Right renal pelvis (tissue), 4 donors: Measurements from ENCODE around the gene AK4. TPM values are rescaled to one million over a fixed set of nuclear protein-coding genes. Genes with fewer than 3 reads are reported as not detected.
"Not testable (repeated sequence)": the region's sequence is repeated elsewhere in the genome, so short reads cannot be mapped to it uniquely, and the experiment has no call there.

Source experiments
- DNase-seq, 4 donors: peaks; one replicate each; pipeline ENCODE4 v3.0.0-alpha.2; 2013; ENCODE audit warnings: low read depth in 4 of 4, low spot score in 3 of 4, missing footprints in 1 of 4
- polyA plus RNA-seq, 4 donors: library from polyadenylated mRNA; unstranded; fragments of 120-200 nt; gene quantifications; one replicate each; pipeline ENCODE4 v1.2.1, GENCODE V29; 2013; ENCODE audit not compliant: insufficient read length in 4 of 4

The AK4 gene
- polyA plus RNA-seq, 4 donors: 48.3 to 83.3 (median 52.4) TPM

- no peak for DNase-seq
These were observed 62.3 kb downstream of the AK4 start for GRCh38 chr1:65210325-65210724.

- DNase-seq: no peak
These were observed 63.3 kb downstream of the AK4 start for GRCh38 chr1:65211331-65211730.

GRCh38 chr1:65213271-65214023 lies 65.4 kb downstream of the AK4 start:
- no peak for DNase-seq

GRCh38 chr1:65214340-65215027 lies 66.5 kb downstream of the AK4 start:
- DNase-seq: no peak

- no peak for DNase-seq
These were observed 69.0 kb downstream of the AK4 start for GRCh38 chr1:65216989-65217388.

GRCh38 chr1:65221638-65222339 lies 73.8 kb downstream of the AK4 start:
- no peak for DNase-seq

- DNase-seq: no peak
These were observed 74.4 kb downstream of the AK4 start for GRCh38 chr1:65222340-65222940.

GRCh38 chr1:65224681-65225091 lies 76.7 kb downstream of the AK4 start:
- no peak for DNase-seq

GRCh38 chr1:65225179-65225578 lies 77.2 kb downstream of the AK4 start:
- DNase-seq: no peak

GRCh38 chr1:65229201-65229600 lies 81.2 kb downstream of the AK4 start:
- no peak for DNase-seq

GRCh38 chr1:65229754-65230339 lies 81.8 kb downstream of the AK4 start:
- DNase-seq: no peak

GRCh38 chr1:65230731-65231481 lies 82.9 kb downstream of the AK4 start:
- no peak for DNase-seq

GRCh38 chr1:65231718-65232330 lies 83.8 kb downstream of the AK4 start:
- DNase-seq: no peak

GRCh38 chr1:65232461-65232990 lies 84.5 kb downstream of the AK4 start:
- DNase-seq: no peak

- no peak for DNase-seq
These were observed 85.8 kb downstream of the AK4 start for GRCh38 chr1:65233782-65234181.

- no peak for DNase-seq
These were observed 88.1 kb downstream of the AK4 start for GRCh38 chr1:65235867-65236805.

- not testable (repeated sequence) for DNase-seq
These were observed 89.1 kb downstream of the AK4 start for GRCh38 chr1:65237088-65237487.

- DNase-seq: no peak
These were observed 89.5 kb downstream of the AK4 start for GRCh38 chr1:65237503-65237902.
